NK-92 (cell line): ENCODE data around the gene SYTL2.

Experiments used
- DNase-seq: peaks from one replicate; lab custom pipeline; 2025; ENCODE audit not compliant: unreplicated experiment; lab: John Stamatoyannopoulos, UW

SYTL2 gene

DNA sequence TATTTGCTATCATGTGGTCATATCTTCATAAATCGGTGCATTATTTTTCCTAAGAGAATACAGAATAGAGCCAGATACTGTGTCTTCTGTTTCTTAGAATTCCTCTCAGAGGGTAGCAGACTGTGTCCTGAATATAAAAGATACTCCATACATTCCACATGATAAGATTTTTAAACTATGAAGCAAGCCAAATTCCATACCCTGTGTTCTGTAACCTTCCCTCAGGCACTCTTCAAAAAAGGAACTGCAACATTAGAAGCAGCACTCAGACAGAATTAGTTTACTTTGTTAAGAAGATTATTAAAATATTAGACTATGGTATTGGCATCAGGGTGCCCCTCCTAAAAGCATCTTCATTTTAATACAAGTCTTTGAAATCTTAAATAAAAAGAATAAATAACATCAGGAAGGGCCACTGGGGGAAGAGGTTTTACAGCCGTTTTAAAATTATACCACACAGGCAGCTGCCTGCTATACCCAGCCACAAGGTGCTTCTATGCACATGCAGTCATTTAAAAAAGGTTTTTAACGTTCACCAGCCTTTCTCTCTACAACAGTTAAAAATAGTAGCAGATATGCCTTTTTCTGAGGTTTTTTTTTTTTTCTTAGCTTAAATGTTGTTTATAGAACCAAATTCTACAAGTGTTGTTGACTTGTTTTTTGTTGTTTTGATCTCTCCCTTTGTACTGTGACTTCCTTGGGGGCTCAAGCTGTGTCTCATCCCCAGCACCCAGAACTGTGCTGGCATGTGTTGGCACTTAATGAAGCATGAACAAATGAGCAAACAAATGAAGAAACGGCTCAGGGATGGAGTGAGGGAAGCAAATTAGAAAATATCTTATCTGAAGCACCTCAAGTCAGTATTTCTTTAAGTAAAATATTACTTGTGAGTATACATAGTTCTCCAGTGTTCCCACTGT is 70.2 kb downstream of the SYTL2 start:
- DNase-seq = no peak

DNA sequence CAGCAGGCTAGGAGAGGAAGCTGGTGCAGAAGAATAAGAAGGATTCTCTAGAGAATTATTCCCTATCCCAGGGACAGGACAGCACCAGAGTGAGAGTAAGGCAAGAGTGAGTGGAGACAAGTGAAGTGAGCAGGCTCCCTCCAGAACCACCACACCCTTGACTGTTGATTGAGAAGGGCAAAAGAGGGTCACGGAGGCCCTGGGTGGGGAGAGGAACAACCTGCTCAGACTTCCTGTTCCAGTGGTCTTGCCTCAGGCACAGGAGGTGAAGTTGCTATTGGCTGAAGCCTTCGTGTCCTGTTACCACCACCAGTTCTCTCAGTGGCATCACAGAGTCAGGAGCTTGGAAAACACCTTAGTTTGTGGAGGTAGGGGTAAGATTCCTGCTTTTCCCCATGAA is 73.2 kb downstream of the SYTL2 start:
- DNase-seq = no peak

DNA sequence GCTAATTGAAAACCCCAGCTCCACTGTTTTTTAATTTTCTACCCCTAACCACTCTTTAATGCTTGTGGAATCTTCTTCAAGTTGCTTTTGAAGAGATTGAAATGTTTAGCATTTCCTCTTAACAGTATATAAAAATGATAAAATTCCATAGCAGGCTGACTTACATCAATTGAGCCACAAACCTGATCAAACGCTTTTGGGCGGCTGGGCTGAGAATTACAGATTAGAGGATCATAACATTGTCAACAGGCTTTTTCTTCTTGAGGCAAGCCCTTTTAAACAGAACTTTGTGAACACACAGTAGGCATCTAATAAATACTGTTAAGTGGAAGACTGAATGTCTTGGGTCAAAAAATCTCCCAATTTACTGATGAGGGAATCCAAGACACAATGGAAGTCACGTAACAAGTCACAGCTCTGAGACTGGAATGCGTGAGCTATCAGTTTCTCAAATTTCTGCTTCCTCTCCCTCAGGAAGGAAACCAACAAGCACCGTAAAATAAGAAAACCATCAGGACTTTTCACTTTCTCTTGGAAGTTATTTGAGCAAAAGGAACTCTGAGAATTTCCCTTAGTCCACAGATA is 75.0 kb downstream of the SYTL2 start:
- no peak for DNase-seq

DNA sequence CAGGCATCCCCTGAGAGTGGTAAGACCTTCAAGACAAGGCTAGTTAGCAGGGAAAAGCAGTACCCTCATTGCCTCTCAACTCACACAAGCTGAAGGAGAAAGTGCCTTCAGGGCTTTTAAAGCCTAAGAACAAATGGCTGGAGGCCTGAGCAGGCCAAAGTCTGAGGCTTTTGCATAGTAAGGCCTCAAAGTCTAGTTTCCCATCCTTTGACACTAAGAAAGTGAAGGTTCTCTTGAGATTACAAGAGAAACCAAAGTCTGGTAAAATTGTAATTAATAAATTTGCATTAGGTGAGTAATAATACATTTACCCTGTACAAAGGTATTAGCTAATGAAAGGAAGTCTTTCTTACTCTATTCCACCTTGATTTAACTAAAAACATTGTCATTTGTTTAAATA is 78.0 kb downstream of the SYTL2 start:
- DNase-seq = no peak

DNA sequence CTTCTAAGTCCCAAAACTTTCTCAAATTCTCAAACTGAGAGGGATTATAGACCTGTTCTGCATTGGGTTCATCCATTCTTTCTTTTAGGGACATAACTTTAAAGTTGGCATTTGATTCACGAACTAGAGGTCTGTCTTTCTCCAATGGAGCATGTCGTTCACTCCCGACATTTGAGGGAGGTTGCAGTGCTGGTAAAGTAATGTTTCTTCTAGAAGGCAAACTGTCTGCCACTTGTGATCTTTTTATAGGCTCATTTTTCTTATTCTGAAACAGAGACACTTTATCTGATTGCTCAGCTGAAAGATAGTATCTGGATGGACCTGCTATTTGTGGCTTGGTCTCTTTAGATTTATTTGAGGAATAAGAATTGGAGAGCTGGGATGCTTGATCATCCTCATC is 84.6 kb downstream of the SYTL2 start:
- DNase-seq = no peak

DNA sequence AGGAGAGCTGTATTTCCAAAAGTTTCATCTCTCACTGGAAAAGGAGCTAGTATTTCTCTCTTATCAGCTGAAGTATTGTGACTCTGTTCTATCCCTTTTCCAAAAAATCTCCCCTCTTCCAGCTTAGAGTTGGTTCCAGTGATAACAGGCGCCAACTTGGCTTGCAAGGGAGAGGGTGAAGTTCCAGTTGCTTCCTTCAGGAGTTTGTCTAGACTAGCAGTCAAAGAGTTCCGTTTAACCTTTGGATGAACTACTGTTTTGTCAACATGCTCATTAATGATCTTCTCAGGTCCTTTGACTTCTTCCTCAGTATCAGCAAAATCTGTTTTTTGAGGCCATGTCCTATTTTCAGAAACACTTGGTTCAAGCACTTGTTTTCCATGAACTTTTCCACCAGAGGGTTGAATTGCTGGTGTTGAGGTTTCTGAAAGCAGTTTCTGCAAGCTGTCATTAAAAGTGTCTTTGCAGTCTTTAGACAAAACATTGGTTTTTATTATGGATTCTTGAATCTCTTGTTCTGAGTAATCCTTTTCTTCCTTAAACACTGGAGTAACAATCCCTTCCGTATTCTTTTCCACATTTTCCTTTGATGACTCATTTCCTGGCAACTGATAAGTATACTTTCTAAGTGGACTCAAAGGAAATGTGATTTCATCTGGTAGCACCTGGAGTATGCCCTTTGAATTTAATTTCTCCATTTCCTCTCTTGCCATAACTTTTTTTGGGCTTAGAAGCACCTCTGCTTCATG is 85.3 kb downstream of the SYTL2 start:
- DNase-seq = no peak

DNA sequence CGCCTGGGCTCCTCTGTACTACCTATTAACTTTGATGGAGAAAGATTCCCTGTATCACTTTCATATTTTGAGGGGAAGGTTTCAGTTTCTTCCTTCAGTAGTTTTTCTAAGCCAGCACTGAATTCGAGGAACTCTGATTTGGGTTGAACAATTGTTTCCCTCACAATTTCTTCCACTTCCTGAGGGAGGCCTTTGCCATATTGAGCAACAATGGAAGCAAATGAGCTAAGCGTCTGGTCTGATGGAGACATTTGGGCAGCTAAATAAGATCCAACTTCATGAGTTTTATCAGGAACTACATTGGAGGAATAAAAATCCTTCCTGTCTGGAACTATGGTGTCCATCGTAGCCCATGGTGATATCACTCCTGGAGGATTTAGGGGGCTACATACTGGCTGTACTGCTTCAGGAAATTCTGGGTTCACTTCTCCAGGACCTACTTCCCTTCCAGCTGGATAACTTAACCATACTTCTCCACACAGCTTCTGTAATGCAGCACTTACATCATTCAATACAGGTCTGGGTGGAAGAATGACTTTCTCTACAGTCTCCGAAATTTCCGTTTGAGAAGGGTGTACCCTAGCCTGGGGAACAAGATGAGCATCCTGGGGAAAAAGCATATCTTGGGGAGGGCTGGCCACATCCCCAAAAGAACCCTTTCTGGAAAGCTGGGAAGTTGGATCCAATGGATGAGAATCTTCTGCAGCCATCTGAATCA is 86.0 kb downstream of the SYTL2 start:
- DNase-seq = no peak

DNA sequence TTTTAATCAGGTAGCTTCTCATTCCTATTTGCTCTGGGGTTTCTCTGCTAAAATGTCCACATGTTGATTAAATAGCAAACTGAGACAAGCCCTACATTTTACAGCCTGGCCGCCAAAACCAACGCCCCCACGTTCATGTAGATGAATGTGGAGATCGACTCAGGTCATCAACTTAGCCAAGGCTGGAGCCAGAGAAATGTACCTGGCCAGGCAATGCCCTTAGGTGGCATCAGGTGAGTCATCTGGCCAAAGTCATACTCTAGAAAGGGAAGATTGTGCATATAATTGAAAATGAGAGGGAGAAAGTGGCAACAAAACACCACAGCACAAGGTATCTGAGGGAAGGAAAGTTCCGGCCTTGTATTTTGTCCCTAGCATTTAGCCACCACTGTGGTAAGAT is 87.9 kb downstream of the SYTL2 start:
- DNase-seq = no peak

DNA sequence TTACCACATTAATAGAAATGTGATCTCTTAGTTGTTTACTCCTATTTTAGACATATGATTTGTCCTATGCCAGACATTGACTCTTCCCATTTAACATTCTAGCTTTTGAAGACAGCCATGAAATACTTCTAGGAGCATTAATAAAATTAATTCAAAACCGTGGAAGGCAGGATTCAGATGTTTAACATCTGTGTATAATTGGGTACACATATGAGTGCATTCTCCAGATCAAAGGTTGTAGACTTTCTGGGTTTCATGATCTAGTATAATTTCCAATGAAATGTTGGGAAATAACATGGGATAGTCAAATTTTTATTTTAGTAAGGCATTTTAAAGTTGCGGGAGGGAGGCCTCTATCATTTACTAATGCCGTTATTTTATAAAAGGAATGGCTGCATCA is 89.8 kb downstream of the SYTL2 start:
- DNase-seq = no peak

DNA sequence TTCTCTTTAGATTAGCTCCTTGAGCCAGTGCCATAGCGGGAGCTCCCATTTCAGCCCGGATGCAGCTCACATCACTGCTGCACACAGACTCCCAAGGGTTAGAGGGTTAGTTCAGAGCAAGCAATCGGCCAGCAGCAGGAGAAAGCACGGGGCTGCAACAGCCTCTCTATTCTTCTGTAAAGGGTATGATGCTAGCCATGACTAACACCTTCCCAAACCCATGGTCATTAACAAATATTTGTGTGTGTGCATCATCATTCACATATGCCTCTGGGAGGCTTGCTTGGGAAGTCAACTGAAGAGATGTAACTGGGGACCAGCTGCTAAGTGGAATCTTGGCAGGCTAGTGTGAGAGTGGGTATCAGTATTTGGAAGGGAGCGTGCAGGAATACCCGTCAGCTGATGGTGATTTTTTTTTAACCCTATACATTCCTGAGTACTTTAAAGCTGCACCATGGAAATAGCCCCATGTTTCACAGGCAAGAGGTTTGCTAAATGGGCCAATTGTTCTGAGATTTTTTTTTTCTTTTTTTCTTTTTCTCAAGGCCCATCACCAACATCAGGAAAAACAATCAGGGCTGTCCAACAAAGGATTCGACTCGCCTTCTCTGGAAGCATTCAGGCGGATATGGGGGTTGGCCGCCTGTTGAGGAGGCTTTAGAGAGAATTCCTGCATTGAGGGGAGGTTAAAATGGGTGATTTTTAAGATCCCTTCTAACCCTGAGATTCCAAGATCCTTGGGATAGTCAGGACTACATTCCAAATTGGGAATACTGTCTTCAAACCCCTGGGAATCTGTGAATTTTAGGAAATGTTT is 91.7 kb downstream of the SYTL2 start:
- DNase-seq = no peak

DNA sequence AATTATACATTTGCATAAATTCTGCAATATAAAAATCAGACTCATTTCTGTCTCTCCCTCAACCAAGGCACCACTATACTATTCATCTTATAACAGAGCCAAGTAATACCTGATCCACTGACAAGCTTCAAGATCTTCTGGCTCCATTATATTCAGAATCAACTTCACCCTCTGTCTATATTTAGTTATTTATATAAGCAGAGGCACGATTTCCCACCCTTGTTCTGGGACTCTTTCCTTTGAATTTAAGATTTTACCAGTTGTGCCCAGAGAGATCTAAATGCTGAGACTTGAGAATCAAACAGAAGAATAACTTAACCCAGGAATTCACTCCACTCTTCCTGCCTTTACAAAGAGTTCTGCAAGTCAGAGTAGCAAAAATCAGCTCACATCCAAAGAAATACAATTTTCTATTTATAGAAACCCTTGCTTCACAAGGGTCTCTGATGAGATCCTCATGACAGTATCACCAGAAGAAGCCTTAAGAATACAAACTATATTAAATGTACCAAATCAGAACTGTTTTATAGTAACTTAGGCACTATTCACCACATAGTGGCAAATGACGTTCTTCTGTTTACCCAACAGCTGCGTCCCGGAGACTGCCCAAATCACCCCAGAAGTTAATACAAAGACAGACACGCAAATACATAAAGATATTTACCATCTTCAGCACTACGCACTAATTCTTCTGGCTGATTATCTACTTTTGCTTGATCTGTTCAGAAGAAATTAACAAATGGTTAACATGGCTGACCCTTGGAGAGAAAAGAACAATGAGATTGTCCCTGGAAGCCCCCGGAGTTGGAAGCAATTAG is 92.6 kb downstream of the SYTL2 start:
- DNase-seq = no peak

DNA sequence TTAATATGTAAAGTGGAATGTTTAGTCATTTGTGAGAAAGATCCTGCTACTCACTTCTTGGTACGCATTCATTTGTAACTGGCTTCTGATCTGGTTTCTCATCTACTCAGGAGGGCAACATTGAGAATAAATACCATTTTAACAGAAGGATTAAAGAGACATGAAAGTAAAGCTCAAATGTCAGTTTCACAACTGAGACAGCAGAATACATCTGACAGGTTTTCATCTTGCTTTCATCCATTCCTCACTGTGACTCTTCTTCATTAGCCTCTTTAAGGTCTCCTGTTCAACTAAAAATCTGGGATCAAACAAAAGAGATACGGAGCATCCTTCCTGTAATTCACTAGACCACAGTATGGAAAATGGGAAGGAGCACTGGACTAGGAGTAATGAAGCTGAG is 93.5 kb downstream of the SYTL2 start:
- no peak for DNase-seq

DNA sequence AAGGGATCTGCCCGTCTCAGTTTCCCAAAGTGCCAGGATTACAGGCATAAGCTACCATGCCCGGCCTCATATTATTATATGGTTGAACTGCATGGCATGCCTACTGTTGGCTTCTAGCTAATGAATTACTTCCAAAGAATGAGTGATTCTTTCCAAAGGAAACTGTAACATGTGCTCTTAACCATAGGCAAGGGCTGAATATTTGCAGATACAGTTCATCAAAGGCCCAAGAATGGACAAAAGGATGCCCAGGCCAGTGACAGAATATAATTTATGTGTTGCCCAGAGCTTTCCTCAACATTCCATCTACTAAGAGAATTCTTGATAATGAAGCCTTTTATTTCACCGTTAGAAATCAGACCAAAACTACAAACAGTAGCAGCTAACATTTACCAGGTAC is 98.0 kb downstream of the SYTL2 start:
- no peak for DNase-seq

DNA sequence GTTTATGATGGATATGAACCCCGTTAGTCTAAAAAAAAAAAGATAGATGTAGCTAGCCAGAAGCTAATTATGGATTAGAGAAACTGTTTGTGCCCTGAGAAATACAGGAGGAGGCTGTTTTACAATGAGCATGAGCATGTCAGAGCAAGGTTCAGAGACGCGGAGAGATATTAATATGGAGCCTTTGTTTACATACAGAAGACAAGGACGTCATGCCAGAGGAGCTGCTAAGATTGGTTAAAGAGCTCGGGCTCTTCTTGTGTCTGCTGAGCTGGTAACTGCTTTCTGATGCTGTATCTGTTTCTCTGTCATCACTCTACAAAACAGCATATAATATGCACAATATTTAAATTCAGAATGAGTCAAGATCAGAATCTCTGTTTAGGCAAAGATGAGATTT is 100.0 kb downstream of the SYTL2 start:
- no peak for DNase-seq

DNA sequence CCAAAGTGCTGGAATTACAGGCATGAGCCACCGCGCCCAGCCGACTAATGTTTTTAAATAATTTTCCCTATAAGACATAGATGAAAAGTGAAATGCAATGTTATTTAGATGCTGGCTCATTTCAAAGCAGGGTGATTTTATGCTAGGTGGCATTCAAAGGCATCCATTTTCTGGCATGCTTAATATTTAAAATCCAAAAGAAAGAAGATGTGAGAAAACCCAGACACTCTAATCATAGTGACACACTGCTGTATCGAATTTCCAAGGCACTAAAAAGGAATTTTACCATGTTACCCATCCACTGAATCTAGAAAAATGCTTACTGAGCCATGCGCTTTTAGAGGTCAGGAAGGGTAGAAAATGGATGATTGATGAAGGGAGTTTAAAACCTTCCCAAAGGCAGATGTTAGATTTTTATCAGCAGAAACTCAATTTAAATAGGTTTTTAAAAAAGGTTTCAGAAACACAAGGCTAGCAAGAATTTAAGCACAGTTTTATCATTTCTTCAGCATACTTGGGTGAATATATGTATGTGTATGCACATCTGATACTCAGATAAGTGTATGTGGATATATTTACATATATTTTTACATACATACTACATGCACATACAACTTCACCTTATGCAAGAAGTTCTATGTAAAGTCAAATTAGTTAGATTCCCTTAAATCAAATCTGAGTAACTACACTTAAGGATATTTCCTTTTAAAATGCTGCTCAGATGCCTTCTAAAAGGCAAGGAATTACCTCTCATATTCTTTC is 100.8 kb downstream of the SYTL2 start:
- DNase-seq = no peak

DNA sequence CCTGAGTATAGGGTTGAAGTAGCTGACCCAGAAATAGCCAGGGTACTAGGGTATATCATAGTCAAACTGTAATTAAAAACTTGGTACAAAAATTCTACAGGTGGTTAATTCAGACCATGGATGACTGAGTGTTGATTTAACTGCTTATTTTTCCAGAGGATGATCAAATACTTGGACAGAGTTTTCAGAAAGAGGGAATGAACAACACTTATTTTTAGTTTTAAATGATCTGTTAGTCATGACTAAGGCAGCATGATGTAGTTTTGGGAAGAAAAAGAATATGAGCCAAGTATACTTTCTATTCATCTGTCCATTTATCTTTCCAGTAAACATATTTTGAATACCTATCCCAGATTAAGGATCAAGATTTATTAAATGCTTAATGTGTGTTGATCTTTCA is 105.1 kb downstream of the SYTL2 start:
- DNase-seq = no peak

DNA sequence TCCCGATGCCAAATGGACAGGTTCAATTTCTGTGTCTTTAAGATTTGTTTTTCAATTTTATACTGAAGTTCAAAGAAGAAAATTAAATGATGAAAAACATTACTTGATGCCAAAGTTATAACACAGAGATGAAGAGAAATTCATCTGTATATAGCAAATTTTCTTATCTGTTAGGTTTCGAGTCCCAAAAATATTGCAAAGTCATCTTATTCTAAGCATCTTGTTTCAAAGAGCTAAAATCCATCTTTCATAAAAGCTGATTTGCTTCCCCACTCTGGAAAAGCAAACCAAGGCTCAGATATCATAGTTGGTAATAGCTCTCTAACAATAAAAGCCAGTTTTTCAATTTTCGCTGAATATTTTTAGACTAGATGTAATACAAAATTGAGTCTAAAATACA is 106.0 kb downstream of the SYTL2 start:
- DNase-seq = no peak

DNA sequence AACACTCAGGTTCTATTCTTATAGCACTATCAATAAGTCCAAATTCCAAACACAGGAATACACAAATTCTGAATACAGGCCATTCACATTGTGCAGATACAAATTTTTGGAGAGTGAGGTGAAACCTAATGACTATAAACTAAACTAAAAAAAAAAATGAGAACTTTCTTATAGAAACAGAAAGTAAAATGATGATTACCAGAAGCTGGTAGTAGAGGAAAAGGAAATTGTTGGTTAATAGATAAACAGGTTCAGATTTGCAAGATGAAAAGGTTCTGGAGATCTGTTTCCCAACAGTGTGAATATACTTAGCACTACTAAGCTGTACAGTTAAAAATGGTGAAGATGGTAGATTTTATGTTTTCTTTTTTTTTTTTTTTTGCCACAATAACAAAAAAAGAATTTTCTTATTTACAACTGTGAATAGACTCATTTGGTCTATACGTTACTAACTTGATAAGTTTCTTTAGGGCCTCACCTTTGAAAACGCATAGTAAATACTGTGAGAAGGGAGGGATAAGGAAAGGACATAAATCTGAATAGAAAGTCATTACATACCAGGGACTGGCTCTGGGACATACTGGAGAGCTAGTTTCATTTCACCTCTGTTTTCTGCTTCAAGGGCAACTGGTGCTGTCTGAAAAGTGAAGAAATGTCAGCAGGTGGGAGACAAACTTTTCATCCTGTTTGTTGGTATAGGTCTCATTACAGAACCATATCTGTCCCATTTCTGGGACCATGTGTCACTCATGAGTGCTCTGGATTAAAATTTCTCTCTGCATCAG is 110.8 kb downstream of the SYTL2 start:
- DNase-seq = no peak
